Osteocyte (in vitro differentiated cells): ENCODE data around the gene ATP5PB. TPM values are rescaled to one million over a fixed set of nuclear protein-coding genes. Genes with fewer than 3 reads are reported as not detected.

Experiments used
- DNase-seq: peaks from one replicate; pipeline ENCODE4 v3.0.0; 2021; ENCODE audit warnings: mixed read lengths; ENCODE audit not compliant: unreplicated experiment; ENCODE audit errors: extremely low spot score
- H3K27ac Mint-ChIP-seq: one replicate; pipeline ENCODE4 v1.8.0; 2021; ENCODE audit warnings: mild to moderate bottlenecking, mixed read lengths; ENCODE audit not compliant: unreplicated experiment
- H3K27me3 Mint-ChIP-seq: one replicate; pipeline ENCODE4 v1.8.0; 2021; ENCODE audit warnings: mixed read lengths; ENCODE audit not compliant: unreplicated experiment
- H3K36me3 Mint-ChIP-seq: one replicate; pipeline ENCODE4 v1.8.0; 2021; ENCODE audit warnings: mixed read lengths; ENCODE audit not compliant: unreplicated experiment
- H3K4me1 Mint-ChIP-seq: one replicate; pipeline ENCODE4 v1.8.0; 2021; ENCODE audit warnings: mixed read lengths; ENCODE audit not compliant: unreplicated experiment
- H3K4me3 Mint-ChIP-seq: one replicate; pipeline ENCODE4 v1.8.0; 2021; ENCODE audit warnings: mild to moderate bottlenecking, moderate library complexity, mixed read lengths; ENCODE audit not compliant: unreplicated experiment
- H3K9me3 Mint-ChIP-seq: one replicate; pipeline ENCODE4 v1.8.0; 2021; ENCODE audit warnings: mixed read lengths; ENCODE audit not compliant: unreplicated experiment
- CTCF ChIP-seq: fragments of 200-600 bp; sonication (generic); IDR thresholded peaks from 2 replicates; pipeline ENCODE4 v1.5.0; 2021; ENCODE audit warnings: antibody characterized with exemption, mild to moderate bottlenecking, moderate library complexity
- total RNA-seq: library from RNA; stranded (reverse); gene quantifications from 2 replicates; pipeline ENCODE4 v1.2.1, GENCODE V29; 2021

Gene ATP5PB
- total RNA-seq, 1 donor from 2014 or later, result 185 TPM

- TF ChIP-seq CTCF, result no peak
- H3K27ac Mint-ChIP-seq, result no peak within 1 kb of the TSS
- no peaks in the 10 kb centered on the region for H3K9me3 Mint-ChIP-seq
- peaks cover 31% of the 10 kb centered on the region for H3K27me3 Mint-ChIP-seq
- DNase-seq, result no peak
- H3K36me3 Mint-ChIP-seq, result no peaks in the 10 kb centered on the region
- no peak within 1 kb of the TSS for H3K4me3 Mint-ChIP-seq
- H3K4me1 Mint-ChIP-seq, result peaks cover 13% of the 10 kb centered on the region
Observed at GRCh38 chr1:111503585-111504060, 54.4 kb downstream of the ATP5PB start, which contains the start of the genes ADORA3 and TMIGD3. Gene ADORA3 (minus strand): TSS chr1:111503633. CDS start chr1:111503354, 279 bp downstream. Gene TMIGD3 (minus strand): TSS chr1:111503633. CDS start chr1:111503354, 279 bp downstream.

- Mint-ChIP-seq H3K9me3 (no peaks in the 10 kb centered on the region), H3K27me3 (peaks cover 31% of the 10 kb centered on the region), H3K4me3 (no peak overlapping the region), H3K27ac (no peak overlapping the region), H3K36me3 (no peaks in the 10 kb centered on the region), H3K4me1 (peaks cover 16% of the 10 kb centered on the region)
- no peak for TF ChIP-seq CTCF
- DNase-seq, result no peak
Observed at GRCh38 chr1:111504097-111504496, 54.8 kb downstream of the ATP5PB start.

- no peak for DNase-seq
- H3K4me3 Mint-ChIP-seq, result no peak overlapping the region
- H3K36me3 Mint-ChIP-seq, result no peaks in the 10 kb centered on the region
- H3K27ac Mint-ChIP-seq, result no peak overlapping the region
- H3K4me1 Mint-ChIP-seq, result peaks cover 17% of the 10 kb centered on the region
- peaks cover 17% of the 10 kb centered on the region for H3K27me3 Mint-ChIP-seq
- no peaks in the 10 kb centered on the region for H3K9me3 Mint-ChIP-seq
- no peak for TF ChIP-seq CTCF
Observed at GRCh38 chr1:111505641-111506119, 56.4 kb downstream of the ATP5PB start.

- Mint-ChIP-seq H3K27ac (peak overlapping the region; percentile 1), H3K36me3 (no peaks in the 10 kb centered on the region), H3K27me3 (peaks cover 8% of the 10 kb centered on the region), H3K4me3 (no peak overlapping the region), H3K4me1 (peaks cover 17% of the 10 kb centered on the region), H3K9me3 (no peaks in the 10 kb centered on the region)
- TF ChIP-seq CTCF, result no peak
- DNase-seq, result no peak
Observed at GRCh38 chr1:111506561-111506960, 57.3 kb downstream of the ATP5PB start.

- Mint-ChIP-seq H3K4me1 (peaks cover 17% of the 10 kb centered on the region), H3K27me3 (peaks cover 7% of the 10 kb centered on the region), H3K4me3 (peak overlapping the region; percentile 71), H3K36me3 (no peaks in the 10 kb centered on the region), H3K27ac (peak overlapping the region; percentile 98), H3K9me3 (no peaks in the 10 kb centered on the region)
- no peak for DNase-seq
- TF ChIP-seq CTCF, result no peak
Observed at GRCh38 chr1:111507411-111508201, 58.3 kb downstream of the ATP5PB start.
